Measurements from ENCODE around the gene FNDC11. TPM values are rescaled to one million over a fixed set of nuclear protein-coding genes. Genes with fewer than 3 reads are reported as not detected.
"Not testable (repeated sequence)": the region's sequence is repeated elsewhere in the genome, so short reads cannot be mapped to it uniquely, and the experiment has no call there.

FNDC11 gene
- 0.59 TPM for total RNA-seq

- no peak for DNase-seq
These were observed at the start of gene FNDC11 for GRCh38 chr20:63553933-63554290. Gene FNDC11 (plus strand): TSS chr20:63554159. CDS start chr20:63555664, 1,505 bp downstream.

GRCh38 chr20:63504642-63505041 is 49.3 kb upstream of the FNDC11 start:
- DNase-seq, result no peak

- no peak for DNase-seq
These were observed 48.7 kb upstream of the FNDC11 start for GRCh38 chr20:63505281-63505680.

GRCh38 chr20:63505723-63506122 is 48.2 kb upstream of the FNDC11 start:
- DNase-seq, result no peak

- no peak for DNase-seq
These were observed 46.7 kb upstream of the FNDC11 start for GRCh38 chr20:63507083-63507743.

GRCh38 chr20:63508072-63508768 is 45.7 kb upstream of the FNDC11 start:
- no peak for DNase-seq

- DNase-seq, result no peak
These were observed 44.8 kb upstream of the FNDC11 start for GRCh38 chr20:63509088-63509564.

GRCh38 chr20:63513207-63513606 is 40.8 kb upstream of the FNDC11 start:
- DNase-seq, result no peak

- DNase-seq, result not testable (repeated sequence)
These were observed 39.4 kb upstream of the FNDC11 start for GRCh38 chr20:63514520-63514919.

- DNase-seq, result no peak
These were observed 36.3 kb upstream of the FNDC11 start for GRCh38 chr20:63517376-63518309.

GRCh38 chr20:63518351-63518861 is 35.6 kb upstream of the FNDC11 start:
- no peak for DNase-seq

GRCh38 chr20:63518946-63519667 is 34.9 kb upstream of the FNDC11 start:
- DNase-seq, result no peak

GRCh38 chr20:63519668-63520503 is 34.1 kb upstream of the FNDC11 start:
- peak; percentile 74 for DNase-seq

- DNase-seq, result peak; percentile 82
These were observed 33.4 kb upstream of the FNDC11 start, which contains the start of gene PPDPF for GRCh38 chr20:63520504-63520933. Gene PPDPF (plus strand): TSS chr20:63520765. CDS start chr20:63521309, 544 bp downstream.

- DNase-seq, result peak; percentile 39
These were observed 32.9 kb upstream of the FNDC11 start for GRCh38 chr20:63520934-63521601.

GRCh38 chr20:63521602-63522001 is 32.4 kb upstream of the FNDC11 start:
- no peak for DNase-seq

- no peak for DNase-seq
These were observed 31.7 kb upstream of the FNDC11 start for GRCh38 chr20:63522091-63522868.

- no peak for DNase-seq
These were observed 30.9 kb upstream of the FNDC11 start for GRCh38 chr20:63522981-63523611.

GRCh38 chr20:63525185-63525584 is 28.8 kb upstream of the FNDC11 start:
- DNase-seq, result no peak
